Activated CD8-positive, alpha-beta memory T cell treated with anti-CD3 and anti-CD28 coated beads for 4 hours (primary cell): Measurements from ENCODE around the gene NXPH1.

Source experiments
- DNase-seq, 2 donors: peaks; one replicate each; pipeline ENCODE4 v3.0.0-alpha.2; 2020; ENCODE audit warnings: low read depth in 2 of 2

The NXPH1 gene

GRCh38 chr7:8507566-8507965 is 74.2 kb downstream of the NXPH1 start:
- DNase-seq = no peak

GRCh38 chr7:8509621-8510020 is 76.2 kb downstream of the NXPH1 start:
- no peak for DNase-seq

GRCh38 chr7:8511855-8512254 is 78.4 kb downstream of the NXPH1 start:
- no peak for DNase-seq

GRCh38 chr7:8514781-8515519 is 81.5 kb downstream of the NXPH1 start:
- no peak for DNase-seq

GRCh38 chr7:8515640-8516185 is 82.3 kb downstream of the NXPH1 start:
- no peak for DNase-seq

- no peak for DNase-seq
Observed at GRCh38 chr7:8516976-8517375, 83.6 kb downstream of the NXPH1 start.

- no peak for DNase-seq
Observed at GRCh38 chr7:8528311-8528710, 94.9 kb downstream of the NXPH1 start.

- DNase-seq = no peak
Observed at GRCh38 chr7:8531991-8532515, 98.6 kb downstream of the NXPH1 start.

- no peak for DNase-seq
Observed at GRCh38 chr7:8536431-8536830, 103.0 kb downstream of the NXPH1 start.

GRCh38 chr7:8549046-8549445 is 115.6 kb downstream of the NXPH1 start:
- no peak for DNase-seq

GRCh38 chr7:8560501-8560900 is 127.1 kb downstream of the NXPH1 start:
- no peak for DNase-seq

GRCh38 chr7:8561449-8561848 is 128.0 kb downstream of the NXPH1 start:
- DNase-seq = no peak

- DNase-seq = no peak
Observed at GRCh38 chr7:8564281-8564680, 130.9 kb downstream of the NXPH1 start.

GRCh38 chr7:8566016-8566415 is 132.6 kb downstream of the NXPH1 start:
- DNase-seq = no peak

- DNase-seq = no peak
Observed at GRCh38 chr7:8567626-8568025, 134.2 kb downstream of the NXPH1 start.

GRCh38 chr7:8579661-8580194 is 146.3 kb downstream of the NXPH1 start:
- no peak for DNase-seq

GRCh38 chr7:8581842-8582241 is 148.4 kb downstream of the NXPH1 start:
- DNase-seq = no peak

- DNase-seq = no peak
Observed at GRCh38 chr7:8582728-8583127, 149.3 kb downstream of the NXPH1 start.

GRCh38 chr7:8585591-8585990 is 152.2 kb downstream of the NXPH1 start:
- no peak for DNase-seq

GRCh38 chr7:8590225-8590624 is 156.8 kb downstream of the NXPH1 start:
- no peak for DNase-seq

- no peak for DNase-seq
Observed at GRCh38 chr7:8590791-8591190, 157.4 kb downstream of the NXPH1 start.

GRCh38 chr7:8591289-8591688 is 157.9 kb downstream of the NXPH1 start:
- DNase-seq = no peak

GRCh38 chr7:8592167-8592566 is 158.8 kb downstream of the NXPH1 start:
- DNase-seq = no peak
